Tibial nerve (tissue), 4 donors: ENCODE results near the gene VIT. TPM values are rescaled to one million over a fixed set of nuclear protein-coding genes. Genes with fewer than 3 reads are reported as not detected.

Experiments
- DNase-seq, 2 donors: peaks; one replicate each; pipeline ENCODE4 v3.0.0-alpha.2; 2019; ENCODE audit warnings: low spot score in 2 of 2
- H3K27ac ChIP-seq, 4 donors: fragments of 200-600 bp; sonication (generic) in 3 of 4; one replicate each; pipeline ENCODE4 v1.5.1; 2017 to 2019; ENCODE audit warnings: mild to moderate bottlenecking in 1 of 4
- H3K27me3 ChIP-seq, 2 donors: fragments of 200-600 bp; sonication (generic) in 1 of 2; one replicate each; pipeline versions ENCODE4 v1.5.1 to v1.6.0; 2017 to 2019
- H3K36me3 ChIP-seq, 3 donors: fragments of 200-600 bp; sonication (generic); one replicate each; pipeline ENCODE4 v1.5.1; 2018 to 2019
- H3K4me1 ChIP-seq, 4 donors: fragments of 200-600 bp; sonication (generic) in 3 of 4; one replicate each; pipeline ENCODE4 v1.5.1; 2017 to 2019
- H3K4me3 ChIP-seq, 4 donors: fragments of 200-600 bp; sonication (generic) in 3 of 4; one replicate each; pipeline ENCODE4 v1.5.1; 2017 to 2019; ENCODE audit warnings: mild to moderate bottlenecking in 1 of 4, moderate library complexity in 1 of 4
- H3K9me3 ChIP-seq, 4 donors: fragments of 200-600 bp; sonication (generic) in 3 of 4; one replicate each; pipeline ENCODE4 v1.5.1; 2017 to 2019
- EP300 ChIP-seq, 2 donors: sonication (generic); formaldehyde crosslinking; IDR thresholded peaks; one replicate each; pipeline ENCODE4 v1.6.1; 2017; ENCODE audit warnings: antibody characterized with exemption in 2 of 2, mild to moderate bottlenecking in 1 of 2
- POLR2A ChIP-seq, 2 donors: fragments of 450-650 bp; IDR thresholded peaks; one replicate each; pipeline ENCODE4 v1.6.1; 2017; ENCODE audit warnings: antibody characterized with exemption in 2 of 2, mild to moderate bottlenecking in 2 of 2, moderate library complexity in 2 of 2
- WGBS, 2 donors: methylation state at CpG; one replicate each; pipeline ENCODE4 v1.1.5; 2018; 5-methylcytosine and 5-hydroxymethylcytosine counted together
- total RNA-seq, 4 donors: library from RNA; depleted of rRNA; stranded (reverse); fragments of >200 nt; gene quantifications; one replicate each; pipeline ENCODE4 v1.1.0, GENCODE V29; 2016
- TF ChIP-seq, protein P1 (sequence below), 5 experiments: fragments of 200-600 bp in 3 of 5; fragments of 450-650 bp in 2 of 5; sonication (generic) in 3 of 5; IDR thresholded peaks; one replicate each; pipeline ENCODE4 v1.5.1; 2016 to 2019; ENCODE audit warnings: antibody characterized with exemption in 5 of 5, mild to moderate bottlenecking in 3 of 5, moderate library complexity in 2 of 5

The VIT gene
- total RNA-seq, 4 donors from 2014 or later, result 55.2 to 201 (median 125) TPM

DNA sequence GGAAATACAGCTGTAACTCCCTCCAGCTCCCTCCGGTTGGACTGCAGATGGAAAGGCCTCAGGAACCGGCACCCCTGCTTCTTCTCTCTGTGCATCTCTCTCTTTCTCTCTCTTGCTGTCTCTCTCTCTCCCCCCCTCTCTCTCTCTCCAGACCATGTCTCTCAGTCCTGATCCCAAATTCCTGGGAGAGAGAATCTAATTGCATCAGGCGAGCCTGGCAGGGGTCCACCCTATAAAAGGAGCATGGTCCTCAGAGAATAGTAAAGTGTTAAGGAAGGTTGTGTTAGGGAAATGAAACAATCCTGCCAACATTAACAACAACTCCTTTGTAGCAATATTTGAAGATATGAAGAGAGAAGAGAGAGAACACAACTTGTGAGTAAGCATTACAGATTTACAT lies 36.7 kb downstream of the VIT start:
- Histone ChIP-seq H3K27me3 (no peaks in the 10 kb centered on the region), H3K4me1 (peaks cover 0 to 32% (median 15%) of the 10 kb centered on the region in 4 donors), H3K27ac (peak overlapping the region in 2 of 4 donors; percentile 43 to 60), H3K4me3 (no peak overlapping the region), H3K9me3 (no peaks in the 10 kb centered on the region), H3K36me3 (peaks cover 0 to 4% (median 0%) of the 10 kb centered on the region in 3 donors)
- TF ChIP-seq POLR2A (IDR thresholded peaks at IDR 0.05), result no peak
- no peak for TF ChIP-seq EP300 (IDR thresholded peaks at IDR 0.05)
- TF ChIP-seq, protein P1, sequence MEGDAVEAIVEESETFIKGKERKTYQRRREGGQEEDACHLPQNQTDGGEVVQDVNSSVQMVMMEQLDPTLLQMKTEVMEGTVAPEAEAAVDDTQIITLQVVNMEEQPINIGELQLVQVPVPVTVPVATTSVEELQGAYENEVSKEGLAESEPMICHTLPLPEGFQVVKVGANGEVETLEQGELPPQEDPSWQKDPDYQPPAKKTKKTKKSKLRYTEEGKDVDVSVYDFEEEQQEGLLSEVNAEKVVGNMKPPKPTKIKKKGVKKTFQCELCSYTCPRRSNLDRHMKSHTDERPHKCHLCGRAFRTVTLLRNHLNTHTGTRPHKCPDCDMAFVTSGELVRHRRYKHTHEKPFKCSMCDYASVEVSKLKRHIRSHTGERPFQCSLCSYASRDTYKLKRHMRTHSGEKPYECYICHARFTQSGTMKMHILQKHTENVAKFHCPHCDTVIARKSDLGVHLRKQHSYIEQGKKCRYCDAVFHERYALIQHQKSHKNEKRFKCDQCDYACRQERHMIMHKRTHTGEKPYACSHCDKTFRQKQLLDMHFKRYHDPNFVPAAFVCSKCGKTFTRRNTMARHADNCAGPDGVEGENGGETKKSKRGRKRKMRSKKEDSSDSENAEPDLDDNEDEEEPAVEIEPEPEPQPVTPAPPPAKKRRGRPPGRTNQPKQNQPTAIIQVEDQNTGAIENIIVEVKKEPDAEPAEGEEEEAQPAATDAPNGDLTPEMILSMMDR (IDR thresholded peaks at IDR 0.05), result no peak
- DNase-seq, result peak; percentile 56 to 58
- 49 to 62% methylated on average over 3 of the region's 3 CpGs for WGBS, 2 donors

DNA sequence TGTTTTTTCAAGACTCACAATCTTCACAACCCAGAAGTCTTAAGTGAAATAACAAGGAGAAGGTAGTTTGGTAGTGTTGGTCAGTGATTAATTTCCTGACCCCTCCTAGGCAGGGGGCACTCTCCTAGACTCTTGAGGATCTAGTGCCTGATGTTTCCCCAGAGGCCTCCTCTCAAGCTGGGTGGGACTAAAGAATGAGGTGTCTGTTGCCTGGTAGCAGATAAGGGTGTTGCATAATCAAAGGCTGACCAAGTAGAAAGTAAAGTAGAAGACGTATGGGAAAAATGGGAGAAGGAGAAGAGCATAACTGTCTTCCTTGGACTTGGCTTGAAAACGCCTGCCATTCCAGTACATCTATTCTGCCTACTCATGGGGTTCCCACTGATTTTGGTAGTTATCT lies 37.8 kb downstream of the VIT start:
- H3K27ac ChIP-seq, result peak overlapping the region in 2 of 4 donors; percentile 43 to 60
- TF ChIP-seq EP300 (IDR thresholded peaks at IDR 0.05), result peak in 1 of 2 donors; percentile 11
- TF ChIP-seq, protein P1 (IDR thresholded peaks at IDR 0.05), result no peak
- H3K4me1 ChIP-seq, result peaks cover 0 to 36% (median 15%) of the 10 kb centered on the region in 4 donors
- peaks cover 0 to 4% (median 0%) of the 10 kb centered on the region in 3 donors for H3K36me3 ChIP-seq
- H3K9me3 ChIP-seq, result no peaks in the 10 kb centered on the region
- DNase-seq, result no peak
- WGBS, 2 donors, result 77 to 81% methylated on average over 2 of the region's 2 CpGs
- H3K27me3 ChIP-seq, result no peaks in the 10 kb centered on the region
- no peak overlapping the region for H3K4me3 ChIP-seq

DNA sequence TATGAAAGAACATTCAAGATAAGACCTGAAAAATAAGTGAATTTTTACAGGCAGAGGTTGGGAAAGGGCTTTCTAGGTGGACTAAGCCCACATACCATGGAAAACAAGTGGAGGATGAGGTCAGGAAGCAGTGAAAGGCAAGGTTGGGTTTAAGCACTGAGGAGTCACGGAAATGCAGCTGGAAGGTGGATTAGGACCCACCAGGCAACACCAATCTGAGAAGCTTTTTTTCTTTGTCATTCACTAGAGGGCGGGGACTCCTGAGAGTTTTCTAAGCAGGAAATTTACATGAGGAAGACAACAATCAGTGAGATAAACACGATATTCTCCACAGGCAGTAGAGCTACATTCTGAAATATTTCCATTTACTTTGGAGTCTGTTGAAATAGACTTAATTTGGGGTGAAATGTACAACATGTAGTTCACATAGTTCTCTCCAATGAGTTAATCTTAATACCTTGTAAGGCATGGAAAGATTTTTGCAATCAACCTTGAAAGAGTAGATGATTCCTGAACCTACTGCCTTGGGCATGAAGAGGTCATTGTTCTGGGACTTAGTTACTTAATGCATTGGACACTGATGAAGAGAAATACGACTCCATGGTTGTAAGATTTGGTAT lies 40.7 kb downstream of the VIT start:
- WGBS, 2 donors, result 62 to 71% methylated on average over 4 of the region's 4 CpGs
- no peaks in the 10 kb centered on the region for H3K27me3 ChIP-seq
- no peak overlapping the region for H3K27ac ChIP-seq
- peaks cover 0 to 4% (median 0%) of the 10 kb centered on the region in 3 donors for H3K36me3 ChIP-seq
- peaks cover 0 to 34% (median 12%) of the 10 kb centered on the region in 4 donors for H3K4me1 ChIP-seq
- no peak for DNase-seq
- TF ChIP-seq EP300 (IDR thresholded peaks at IDR 0.05), result no peak
- TF ChIP-seq, protein P1 (IDR thresholded peaks at IDR 0.05), result no peak
- TF ChIP-seq POLR2A (IDR thresholded peaks at IDR 0.05), result no peak
- no peak overlapping the region for H3K4me3 ChIP-seq
- no peaks in the 10 kb centered on the region for H3K9me3 ChIP-seq

DNA sequence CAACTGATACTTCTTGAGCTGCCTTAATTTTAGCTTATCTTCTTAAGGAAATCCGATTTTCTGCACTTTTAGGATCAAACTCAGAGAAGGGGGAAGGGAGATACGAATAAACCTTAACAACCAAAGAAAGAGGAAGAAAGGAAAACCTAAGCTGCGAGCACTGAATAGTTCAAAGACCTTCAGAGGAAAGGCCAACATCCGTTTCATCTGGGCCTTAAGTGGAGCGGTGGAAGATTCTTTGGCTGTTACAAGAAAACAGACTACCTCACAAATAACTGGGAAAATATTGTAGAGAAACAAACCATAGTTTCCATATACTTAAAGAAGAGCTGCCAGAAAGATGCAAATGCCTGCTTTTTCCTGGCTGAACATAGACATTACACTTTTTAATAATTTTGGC lies 43.6 kb downstream of the VIT start:
- peaks cover 0 to 18% (median 0%) of the 10 kb centered on the region in 3 donors for H3K36me3 ChIP-seq
- H3K27me3 ChIP-seq, result no peaks in the 10 kb centered on the region
- 43 to 45% methylated on average over 5 of the region's 5 CpGs for WGBS, 2 donors
- no peak for TF ChIP-seq EP300 (IDR thresholded peaks at IDR 0.05)
- TF ChIP-seq, protein P1 (IDR thresholded peaks at IDR 0.05), result no peak
- no peak for TF ChIP-seq POLR2A (IDR thresholded peaks at IDR 0.05)
- no peak for DNase-seq
- peaks cover 0 to 5% (median 0%) of the 10 kb centered on the region in 4 donors for H3K9me3 ChIP-seq
- H3K4me3 ChIP-seq, result no peak overlapping the region
- peaks cover 0 to 18% (median 0%) of the 10 kb centered on the region in 4 donors for H3K4me1 ChIP-seq
- H3K27ac ChIP-seq, result peak overlapping the region in 2 of 4 donors; percentile 16 to 61

DNA sequence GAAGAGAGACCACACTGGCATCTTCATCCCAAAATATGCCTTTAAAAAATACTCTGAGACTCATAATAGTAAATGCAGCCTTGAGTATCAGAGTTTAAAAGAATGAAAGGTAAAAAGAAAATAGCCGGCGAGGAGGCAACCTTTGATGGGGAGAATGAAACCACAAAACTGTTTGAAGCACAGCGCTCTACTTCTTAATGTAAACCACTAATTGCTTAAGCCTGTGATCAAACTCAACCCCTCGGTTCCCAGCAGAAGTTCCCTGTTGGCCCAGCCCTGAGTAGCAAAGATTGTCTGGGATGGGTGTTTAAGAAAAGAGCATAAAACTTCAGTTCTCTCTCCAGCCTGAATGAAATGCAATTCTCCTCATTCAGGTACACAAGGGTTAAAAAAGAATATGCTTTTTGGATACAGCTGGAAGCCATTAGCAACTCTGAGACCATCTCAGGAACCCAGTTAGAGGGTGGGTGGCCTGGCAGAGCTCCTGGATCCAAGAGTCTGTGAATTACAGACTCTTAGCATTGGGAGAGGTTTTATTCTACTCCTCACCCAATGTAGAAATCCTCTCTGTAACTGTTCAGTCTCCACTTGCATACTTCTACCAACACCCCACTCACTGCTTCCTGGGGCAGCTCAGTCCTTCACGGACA lies 44.8 kb downstream of the VIT start:
- DNase-seq, result no peak
- Histone ChIP-seq H3K4me1 (peaks cover 0 to 18% (median 0%) of the 10 kb centered on the region in 4 donors), H3K27ac (no peak overlapping the region), H3K4me3 (no peak overlapping the region), H3K27me3 (no peaks in the 10 kb centered on the region), H3K36me3 (peaks cover 0 to 23% (median 0%) of the 10 kb centered on the region in 3 donors), H3K9me3 (peaks cover 0 to 9% (median 0%) of the 10 kb centered on the region in 4 donors)
- WGBS, 2 donors, result 33 to 44% methylated on average over 5 of the region's 5 CpGs
- TF ChIP-seq, protein P1 (IDR thresholded peaks at IDR 0.05), result no peak
- TF ChIP-seq EP300 (IDR thresholded peaks at IDR 0.05) (no peak), POLR2A (IDR thresholded peaks at IDR 0.05) (no peak)
